HG03520 (cell line): Measurements from ENCODE around the gene ALOXE3.
"Not testable (repeated sequence)": the region's sequence is repeated elsewhere in the genome, so short reads cannot be mapped to it uniquely, and the experiment has no call there.

Experiments used
- ATAC-seq: cut with Tn5 transposase; IDR thresholded peaks from one replicate; pipeline ENCODE4 v1.9.1; 2021; ENCODE audit warnings: mild to moderate bottlenecking, moderate library complexity; ENCODE audit not compliant: unreplicated experiment

ALOXE3 gene

DNA sequence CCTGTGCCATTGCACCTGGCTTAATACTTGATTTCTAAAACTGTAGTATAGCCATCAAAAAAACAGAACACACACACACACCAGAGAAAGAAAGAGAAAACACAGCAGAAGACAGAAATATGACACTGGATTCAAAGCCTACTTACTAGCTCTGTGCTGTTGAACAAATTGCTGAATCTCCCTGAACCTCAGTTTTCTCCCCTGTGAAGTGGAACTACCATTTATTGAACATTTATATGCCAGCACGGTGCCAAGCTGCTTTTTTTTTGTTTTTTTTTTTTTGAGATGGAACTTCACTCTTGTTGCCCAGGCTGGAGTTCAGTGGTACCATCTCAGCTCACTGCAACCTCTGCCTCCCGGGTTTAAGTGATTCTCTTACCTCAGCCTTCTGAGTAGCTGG, 17.6 kb downstream of the ALOXE3 start:
- no peak for ATAC-seq

DNA sequence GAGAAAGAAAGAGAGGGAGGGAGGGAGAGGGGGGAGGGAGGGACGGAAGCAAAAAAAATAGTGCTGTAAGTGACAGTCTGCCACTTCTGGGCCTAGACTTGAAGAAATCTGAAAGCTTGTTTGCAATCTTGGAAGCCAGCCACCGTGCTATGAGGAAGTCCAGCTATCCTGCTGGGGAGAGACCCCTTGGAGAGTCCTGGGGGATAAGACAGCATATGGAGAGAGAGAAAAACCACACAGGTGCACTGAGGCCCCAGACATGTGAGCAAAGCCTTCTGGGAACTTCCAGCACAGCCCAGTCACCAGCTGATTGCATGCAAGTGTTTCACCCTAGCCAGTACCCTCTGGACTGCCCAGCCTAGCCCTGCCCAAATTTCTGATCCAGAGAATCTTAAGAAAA, 18.2 kb downstream of the ALOXE3 start:
- no peak for ATAC-seq

DNA sequence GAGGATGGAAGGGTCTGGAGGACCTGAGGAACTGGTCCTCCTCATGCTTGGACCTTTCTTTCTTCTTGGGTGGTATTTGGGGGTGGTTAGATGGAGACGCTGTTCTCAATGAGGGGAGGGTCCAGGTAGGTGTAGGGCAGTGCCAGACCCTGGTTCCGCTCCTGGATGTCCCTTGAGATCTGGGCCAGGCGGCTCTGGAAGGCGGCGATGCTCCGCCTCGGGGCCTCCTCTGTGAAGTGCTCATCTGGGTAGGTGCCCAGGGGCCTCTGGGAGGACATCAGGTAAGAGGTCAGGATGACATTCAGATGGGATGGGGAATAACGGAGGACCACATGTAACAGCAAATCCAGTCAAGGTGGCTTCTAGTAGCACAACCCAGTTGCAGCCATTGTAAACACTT, 21.8 kb downstream of the ALOXE3 start:
- no peak for ATAC-seq

DNA sequence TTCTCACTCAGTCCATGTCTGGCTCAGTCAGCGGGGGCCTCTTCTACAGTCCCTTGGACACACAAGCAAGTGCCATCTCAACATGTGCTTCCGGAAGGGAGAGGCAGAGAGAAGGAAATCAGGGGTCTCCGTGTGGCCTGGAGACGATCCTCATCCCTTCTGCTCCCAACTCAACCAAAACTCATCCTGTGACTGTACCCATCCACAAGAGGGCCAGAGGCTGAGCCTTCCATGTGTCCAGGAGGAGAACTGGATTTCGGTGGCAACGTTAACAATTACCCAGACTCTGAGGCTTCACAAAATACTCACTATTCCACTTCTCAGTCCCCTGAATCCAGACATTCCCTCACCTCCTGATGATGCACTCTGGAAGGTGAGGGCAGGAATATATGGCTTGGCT, 23.0 kb downstream of the ALOXE3 start:
- ATAC-seq: no peak

DNA sequence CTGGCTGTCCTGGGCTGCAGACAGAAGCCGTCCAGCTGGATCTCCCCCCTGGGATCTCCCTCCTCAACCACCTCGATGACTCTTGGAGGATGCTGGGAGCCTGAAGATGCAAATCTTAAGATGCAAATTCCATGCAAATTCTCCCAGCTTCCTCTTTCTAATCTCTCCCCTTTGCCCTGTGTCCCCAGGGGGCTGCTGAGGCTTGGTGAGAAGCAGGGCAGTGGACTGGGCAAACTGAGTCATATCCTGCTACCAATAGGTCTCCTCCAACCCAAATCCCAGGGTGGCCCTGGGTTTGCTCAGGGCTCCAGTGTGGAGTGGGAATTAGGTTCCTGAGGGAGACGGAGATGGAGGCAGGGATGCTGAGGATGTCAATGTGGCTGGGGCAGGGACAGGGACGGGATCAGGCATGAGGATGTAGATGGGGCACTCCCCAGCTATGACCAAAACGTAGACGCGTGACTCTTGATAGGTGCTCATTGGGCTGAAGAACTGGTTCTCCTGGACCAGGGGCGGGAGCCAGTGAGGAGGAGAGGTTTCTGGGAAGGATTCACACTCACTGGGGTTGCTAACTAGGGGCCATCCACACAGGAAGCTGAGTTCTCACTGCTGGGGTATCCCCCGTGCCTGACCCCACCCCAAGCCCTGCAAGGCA, 27.2 kb downstream of the ALOXE3 start:
- ATAC-seq: no peak

DNA sequence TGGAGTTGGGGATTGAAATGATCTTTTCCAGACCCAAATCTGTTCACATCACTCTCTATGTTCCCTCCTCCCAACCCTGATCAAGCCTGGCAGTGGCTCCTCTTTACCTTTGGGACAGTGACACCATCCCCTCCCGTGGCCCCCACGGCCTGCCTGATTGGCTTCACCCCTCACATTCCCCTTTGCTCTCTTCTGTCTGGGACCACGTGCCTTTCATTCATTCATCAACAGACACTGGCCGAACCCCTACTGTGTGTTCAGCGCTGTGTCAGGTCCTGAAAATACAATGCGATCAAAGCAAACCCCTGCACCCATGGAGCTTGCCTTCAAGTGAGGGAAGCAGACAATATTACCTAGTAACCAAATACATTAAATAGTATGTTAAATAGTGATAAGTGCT, 28.6 kb downstream of the ALOXE3 start:
- ATAC-seq: no peak

DNA sequence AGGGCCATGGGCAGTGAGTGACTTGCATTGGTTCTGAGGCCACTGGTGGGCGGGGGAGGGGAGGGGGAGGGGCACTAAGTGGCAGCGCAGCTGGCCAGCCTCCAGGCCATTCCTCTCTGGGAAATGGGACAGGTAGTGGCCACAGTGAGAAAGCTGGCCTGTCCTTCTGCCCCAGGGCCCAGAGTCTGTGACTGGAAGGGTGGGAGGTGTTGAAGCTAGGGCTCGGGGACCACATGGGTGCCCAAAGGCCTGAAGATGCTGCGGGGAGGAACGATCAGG, 30.4 kb downstream of the ALOXE3 start:
- no peak for ATAC-seq

DNA sequence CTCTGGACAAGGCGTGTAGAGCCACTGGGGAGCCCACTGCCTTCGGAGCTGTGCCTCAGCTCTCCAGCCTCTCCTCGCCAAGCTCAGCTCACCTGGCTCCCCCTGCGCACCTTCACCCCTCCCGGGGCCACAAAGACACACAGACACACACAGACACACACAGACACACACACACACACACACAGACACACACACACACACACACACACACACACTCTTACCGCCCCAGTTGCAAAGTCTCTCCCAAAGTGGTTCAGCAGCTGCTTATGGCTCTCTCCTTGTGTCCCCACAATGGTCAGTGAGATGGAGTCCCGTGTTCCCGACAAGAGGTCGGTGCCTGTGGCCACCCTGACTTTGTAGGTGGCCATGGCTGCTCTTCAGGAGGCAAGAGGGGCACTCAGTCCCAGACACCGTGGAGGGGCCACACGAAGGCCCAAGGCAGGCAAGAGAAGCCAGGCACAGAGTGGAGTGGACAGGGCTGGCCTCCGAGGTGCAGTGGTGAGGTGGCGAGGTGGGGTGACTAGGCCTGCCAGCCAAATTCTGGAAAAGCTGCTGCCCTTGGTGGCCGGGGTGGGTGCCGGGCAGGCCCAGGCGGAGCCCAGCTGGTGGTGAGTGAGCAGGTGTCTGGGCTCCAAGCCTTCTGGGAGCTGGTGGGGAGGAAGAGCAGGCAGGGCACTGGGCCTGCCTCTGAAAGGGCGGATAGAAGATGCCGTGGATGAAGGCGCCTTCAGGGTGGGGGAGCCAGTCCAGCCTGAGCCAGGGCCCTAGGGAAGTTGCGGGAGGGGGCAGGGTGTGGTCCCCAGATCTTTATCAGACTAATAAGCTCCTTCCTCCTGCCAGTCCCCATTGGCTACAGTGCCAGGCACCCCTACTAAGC, 31.0 kb downstream of the ALOXE3 start, which contains the start of gene ALOX12B:
ALOX12B (minus strand) TSS at position 642 of the 877 bp plus-strand sequence; CDS start at position 368, 274 bp downstream.
- ATAC-seq: no peak

DNA sequence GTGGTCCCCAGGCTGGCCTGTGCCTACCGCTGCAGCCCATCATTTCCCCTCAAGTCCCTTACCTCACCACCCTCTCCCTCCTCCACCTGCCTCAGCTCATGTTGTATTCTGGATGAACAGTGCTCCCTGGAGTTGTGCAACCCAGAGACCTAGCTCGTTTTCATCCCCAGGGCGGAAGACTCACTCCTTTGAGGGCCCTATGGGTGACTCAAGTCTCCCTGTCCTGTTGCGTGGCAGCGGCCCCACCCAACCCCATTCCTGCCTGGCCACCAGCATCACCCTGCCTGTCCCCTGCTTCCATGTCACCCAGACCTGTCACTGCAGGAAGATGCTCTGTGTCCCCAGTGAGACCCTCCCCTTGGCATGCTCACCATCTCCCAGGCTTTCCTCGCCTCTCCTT, 34.1 kb downstream of the ALOXE3 start:
- no peak for ATAC-seq

DNA sequence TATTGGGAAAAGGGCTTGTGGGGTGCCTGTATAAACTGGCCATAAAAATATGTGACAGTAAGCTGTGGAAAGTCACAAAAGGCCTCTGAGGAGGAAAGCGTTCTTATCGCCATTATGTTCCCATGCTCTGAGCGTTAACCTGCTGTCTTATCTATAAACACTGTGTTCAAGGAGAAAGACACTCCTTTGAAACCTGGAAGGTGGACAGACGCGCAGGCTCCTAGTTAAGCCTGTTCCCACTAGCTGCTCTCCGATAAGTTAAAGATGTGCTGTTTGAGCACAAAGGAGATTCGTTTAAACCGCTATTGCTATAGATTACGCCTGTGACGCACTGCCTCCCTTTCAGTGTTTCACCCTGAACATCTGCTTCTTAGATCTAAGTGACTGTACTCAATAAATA, 36.0 kb downstream of the ALOXE3 start:
- ATAC-seq: no peak

DNA sequence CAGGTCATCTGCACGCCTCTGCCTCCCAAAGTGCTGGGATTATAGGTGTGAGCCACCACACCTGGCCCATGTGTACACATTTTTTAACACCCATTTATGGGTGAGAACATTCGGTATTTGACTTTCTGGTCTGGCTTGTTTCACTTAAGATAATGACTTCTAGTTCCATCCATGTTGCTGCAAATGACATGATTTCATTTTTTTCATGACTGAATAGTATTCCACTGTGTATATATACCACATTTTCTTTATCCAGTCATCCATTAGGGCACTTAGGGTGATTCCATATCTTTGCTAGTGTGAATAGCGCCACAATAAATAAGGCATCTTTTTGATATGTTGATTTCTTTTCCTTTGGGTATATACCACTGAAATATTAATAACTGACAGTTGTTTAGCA, 36.4 kb downstream of the ALOXE3 start:
- no peak for ATAC-seq

DNA sequence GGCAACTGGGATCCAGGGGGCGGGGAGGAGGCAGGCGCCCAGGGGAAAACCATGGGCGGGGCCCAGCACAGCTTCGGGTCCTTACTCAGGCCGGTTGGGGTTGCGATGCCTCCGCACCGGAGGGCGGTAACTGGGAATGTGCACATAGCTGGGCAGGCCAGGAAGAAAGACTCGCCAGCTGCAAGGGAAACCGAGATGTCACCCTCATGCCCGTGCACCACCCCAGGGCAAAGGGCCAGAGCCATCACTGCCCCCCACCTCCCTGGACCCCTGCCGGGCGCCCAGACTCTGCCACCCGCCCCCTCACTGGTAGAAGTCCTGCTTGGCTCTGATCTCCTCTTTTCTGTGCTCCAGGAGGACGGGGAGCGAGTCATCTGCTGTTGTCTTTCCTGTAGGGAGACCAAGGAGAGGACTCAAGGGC, 37.5 kb downstream of the ALOXE3 start:
- no peak for ATAC-seq

DNA sequence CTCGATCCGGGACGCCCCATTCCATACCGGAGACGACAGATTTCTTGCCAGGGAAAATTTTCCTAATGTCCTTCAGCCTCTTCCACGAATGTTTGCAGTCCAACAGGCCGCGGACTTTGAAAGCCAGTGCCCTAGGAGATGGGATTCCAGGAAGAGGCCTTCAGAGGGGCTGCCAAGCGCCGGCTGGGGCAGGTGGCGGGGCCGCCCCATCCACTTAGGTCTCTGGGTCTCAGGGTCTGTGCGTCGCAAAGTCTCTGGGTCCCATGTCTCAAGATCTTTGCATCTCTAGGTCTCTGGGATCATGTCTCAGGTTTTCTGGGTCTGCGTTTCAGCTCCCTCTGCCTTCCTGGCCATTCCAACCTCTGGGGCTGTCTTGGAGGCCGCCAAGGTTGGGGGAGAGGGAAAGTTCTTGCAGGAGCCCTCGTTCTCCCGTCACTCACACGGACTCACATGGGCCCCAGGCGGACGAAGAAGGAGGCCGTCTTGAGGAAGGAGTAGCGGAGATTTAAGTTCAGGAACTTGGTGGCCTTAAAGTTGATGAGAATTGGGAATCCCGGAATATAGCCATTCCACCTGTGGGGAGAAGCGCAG, 38.0 kb downstream of the ALOXE3 start:
- ATAC-seq: no peak

DNA sequence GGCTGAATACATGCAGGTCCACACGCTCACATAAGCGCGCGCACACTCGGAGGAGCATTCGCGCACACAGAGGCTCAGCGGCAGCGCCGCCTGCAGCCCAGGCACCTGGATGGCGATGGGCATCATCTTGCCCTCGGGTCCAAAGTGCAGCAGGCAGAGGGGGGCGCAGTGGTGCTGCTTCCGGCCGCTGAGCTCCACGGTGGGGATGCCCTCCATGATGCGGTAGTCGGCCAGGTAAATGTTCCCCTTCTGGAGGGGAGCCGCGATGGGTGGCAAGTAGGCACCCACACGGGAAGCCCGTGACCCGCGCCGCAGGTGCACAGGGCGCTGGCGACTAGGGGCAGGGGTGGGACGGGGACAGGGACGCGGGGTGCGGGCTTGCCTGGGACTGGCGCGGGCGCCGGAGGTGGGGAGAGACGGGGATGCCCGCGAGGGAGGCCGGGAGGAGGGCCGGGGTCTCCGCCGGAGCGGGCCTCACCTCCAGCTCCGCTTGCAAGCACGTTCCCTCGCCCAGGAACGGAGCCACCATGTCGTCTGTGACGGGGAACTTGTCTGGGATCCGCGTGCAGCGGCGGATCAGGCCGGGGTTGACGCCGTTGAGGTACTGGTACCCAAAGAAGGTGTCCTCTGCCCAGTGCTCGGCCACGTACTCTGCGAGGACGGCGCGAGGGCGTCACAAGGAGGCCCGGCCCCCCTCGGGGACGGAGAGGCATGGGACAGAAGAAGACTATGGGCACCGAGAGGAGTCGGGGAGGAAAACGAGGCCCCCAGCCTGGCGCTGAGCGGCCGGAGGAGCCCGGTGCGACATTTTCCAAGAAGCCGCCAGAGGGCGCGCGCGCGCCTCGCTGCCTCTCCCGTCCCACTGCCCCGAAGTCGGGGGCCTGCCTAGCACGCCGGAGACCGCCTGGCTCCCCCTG, 38.8 kb downstream of the ALOXE3 start:
- ATAC-seq: peak; percentile 65

DNA sequence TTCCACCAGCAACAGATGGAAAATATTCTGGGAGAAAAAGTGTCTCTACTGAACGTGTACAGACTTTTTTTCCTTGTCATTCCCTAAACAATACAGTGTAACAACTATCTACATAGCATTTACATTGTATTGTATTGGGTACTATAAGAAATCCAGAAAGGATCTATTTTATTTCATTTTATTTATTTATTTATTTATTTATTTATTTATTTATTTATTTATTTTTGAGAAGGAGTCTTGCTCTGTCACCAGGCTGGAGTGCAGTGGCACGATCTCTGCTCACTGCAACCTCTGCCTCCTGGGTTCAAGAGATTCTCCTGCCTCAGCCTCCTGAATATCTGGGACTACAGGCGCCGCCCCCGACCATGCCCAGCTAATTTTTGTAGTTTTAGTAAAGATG, 40.4 kb downstream of the ALOXE3 start:
- ATAC-seq: not testable (repeated sequence)

DNA sequence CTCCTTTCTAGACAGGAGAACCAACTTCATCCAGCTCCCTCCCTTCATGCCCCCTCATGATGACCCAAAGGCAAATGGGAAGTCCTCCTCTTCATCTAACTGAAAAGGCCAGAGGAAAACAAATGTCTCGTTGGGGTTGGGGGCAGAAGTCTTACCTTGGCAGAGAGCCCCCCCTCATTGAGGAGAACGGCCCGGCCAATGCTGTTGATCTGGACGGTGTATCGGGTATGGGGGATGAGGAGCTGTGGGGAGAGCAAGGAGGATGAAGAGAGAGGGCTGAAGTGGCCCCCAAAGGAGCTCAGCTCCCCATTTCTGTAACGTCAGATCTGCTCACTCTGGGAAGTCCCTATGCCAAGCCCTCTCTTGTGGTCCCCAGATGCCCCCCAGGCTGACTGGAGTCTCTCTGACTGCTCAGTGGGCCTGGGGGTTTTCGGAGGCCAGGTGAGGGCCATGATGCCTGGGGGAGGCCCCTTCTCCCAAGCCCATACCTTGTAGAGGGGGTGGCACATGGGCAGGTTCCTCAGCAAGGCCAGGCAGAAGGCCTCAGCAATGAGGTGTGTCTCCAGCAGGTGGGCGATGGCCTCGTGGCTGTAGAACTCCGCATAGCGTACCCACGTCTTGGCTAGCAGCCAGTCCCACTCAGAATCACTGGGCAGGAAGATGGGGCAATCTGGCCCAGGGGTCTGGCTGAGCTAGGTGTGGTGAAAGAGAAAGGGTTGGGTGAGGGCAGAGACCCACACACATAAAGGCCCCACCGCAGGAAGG, 41.6 kb downstream of the ALOXE3 start:
- ATAC-seq: no peak

DNA sequence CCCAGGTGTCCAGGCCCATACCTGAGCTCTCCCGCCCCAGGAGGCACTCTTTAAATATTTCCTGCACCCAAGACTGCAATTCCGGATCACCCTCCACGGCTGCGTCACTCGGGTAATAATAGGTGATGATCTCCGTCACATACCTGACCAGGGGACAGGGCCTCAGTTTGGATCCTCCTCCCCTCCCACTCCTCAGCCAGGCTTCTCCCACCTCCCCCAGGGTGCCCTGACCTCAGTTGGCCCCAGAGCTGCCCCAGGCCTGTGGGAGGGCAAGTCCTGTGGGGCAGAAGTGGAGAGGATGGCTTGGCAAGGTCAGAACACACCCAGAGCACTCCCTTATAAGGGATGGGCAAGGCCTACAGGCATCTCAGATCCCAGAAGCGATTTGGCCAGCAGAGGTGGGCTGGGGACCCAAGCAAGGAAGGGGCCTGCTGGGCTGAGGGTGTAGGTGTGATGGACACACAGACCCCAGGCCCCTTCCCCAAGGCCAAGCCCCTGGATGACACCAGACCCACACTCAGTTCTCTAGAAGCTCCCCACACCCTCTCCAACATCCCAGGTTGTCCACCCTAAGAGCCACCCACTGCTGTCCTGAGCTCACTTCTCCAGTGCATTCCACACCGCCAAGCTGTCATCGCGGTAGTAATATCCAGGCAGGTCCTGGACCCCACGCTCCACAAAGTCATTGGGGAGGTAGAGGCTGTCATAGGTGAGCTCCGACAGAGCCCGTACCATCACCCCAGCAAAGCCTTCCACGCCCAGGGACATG, 42.6 kb downstream of the ALOXE3 start:
- ATAC-seq: no peak

DNA sequence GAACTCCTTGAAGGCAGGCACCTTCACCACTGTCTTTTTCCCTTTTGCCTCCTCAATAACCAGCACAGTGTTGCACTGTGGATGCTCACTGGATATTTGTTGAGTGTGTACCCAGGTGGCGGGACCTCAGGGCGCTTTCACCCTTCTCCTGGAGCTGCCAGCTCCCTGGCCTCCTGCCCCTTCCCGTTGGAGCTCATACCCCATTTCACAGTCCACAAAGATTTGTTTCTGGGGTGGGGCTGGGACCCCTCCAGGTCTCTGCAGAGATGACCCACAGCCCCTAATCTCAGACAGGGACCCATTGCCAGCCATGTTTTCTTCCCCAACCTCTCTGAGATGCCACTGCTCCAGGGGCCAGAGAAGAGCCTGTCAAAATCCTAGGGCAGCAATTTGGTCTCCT, 43.2 kb downstream of the ALOXE3 start:
- ATAC-seq: no peak

DNA sequence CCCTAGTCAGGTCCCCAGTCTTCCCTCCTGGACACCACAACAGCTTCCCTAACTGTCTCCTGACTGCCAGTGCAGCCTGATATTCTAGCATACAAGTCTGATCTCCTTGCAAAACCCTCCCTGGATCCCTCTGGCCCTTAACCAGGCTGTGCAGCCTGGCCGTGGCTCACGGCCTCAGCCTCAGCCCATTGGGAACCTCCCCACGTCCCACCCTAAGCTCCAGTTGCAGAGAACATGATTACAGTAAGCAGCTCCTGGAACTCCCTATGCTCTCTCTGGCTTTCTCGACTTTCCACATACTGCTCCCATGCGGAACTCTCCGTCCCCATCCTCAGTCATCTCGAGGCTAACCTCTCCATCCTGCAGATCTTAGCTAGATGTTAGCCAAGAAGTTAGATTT, 43.8 kb downstream of the ALOXE3 start:
- ATAC-seq: no peak
